ENCODE measurements around the gene EGLN3.

- TF ChIP-seq REST (IDR thresholded peaks at IDR 0.05) = no peak
- TF ChIP-seq CTCF (IDR thresholded peaks at IDR 0.05) = no peak
- TF ChIP-seq CBX2 (IDR thresholded peaks at IDR 0.05; ENCODE audit: borderline replicate concordance, low read depth) = no peak
- no peak for TF ChIP-seq POLR2A (IDR thresholded peaks at IDR 0.05; ENCODE audit: low read length)
- no peak for TF ChIP-seq CHD4 (IDR thresholded peaks at IDR 0.05; ENCODE audit: borderline replicate concordance)
- no peak for TF ChIP-seq JUN (IDR thresholded peaks at IDR 0.05)
- TF ChIP-seq RAD21 (conservative IDR thresholded peaks at IDR 0.05 in 1 of 2, IDR thresholded peaks at IDR 0.05 in 1 of 2) = no peak
- TF ChIP-seq MYC (IDR thresholded peaks at IDR 0.05; ENCODE audit: borderline replicate concordance, low read length) = no peak
- no peak for TF ChIP-seq MAX (IDR thresholded peaks at IDR 0.05)
- no peak for TF ChIP-seq HOXA7 (CRISPR knock-in tag; IDR thresholded peaks at IDR 0.05)
- no peak for TF ChIP-seq RFX5 (IDR thresholded peaks at IDR 0.05)
- TF ChIP-seq NR3C1 (IDR thresholded peaks at IDR 0.05) = no peak
- TF ChIP-seq ZSCAN20 (CRISPR knock-in tag; IDR thresholded peaks at IDR 0.05) = no peak
- no peak for TF ChIP-seq CEBPB (IDR thresholded peaks at IDR 0.05)
Measured at GRCh38 chr14:33879684-33880286, 71.1 kb downstream of the EGLN3 start.

All from A549 (cell line).